NCI-H510A (cell line): ENCODE measurements around the gene RALGAPB.
A peak's percentile ranks its signal among the peaks of the same experiment; 100 is the strongest.
"Not testable (repeated sequence)": the region's sequence is repeated elsewhere in the genome, so short reads cannot be mapped to it uniquely, and the experiment has no call there.

Experiments
- DNase-seq: peaks from one replicate; lab custom pipeline; 2025; lab: John Stamatoyannopoulos, UW

Gene RALGAPB

DNA sequence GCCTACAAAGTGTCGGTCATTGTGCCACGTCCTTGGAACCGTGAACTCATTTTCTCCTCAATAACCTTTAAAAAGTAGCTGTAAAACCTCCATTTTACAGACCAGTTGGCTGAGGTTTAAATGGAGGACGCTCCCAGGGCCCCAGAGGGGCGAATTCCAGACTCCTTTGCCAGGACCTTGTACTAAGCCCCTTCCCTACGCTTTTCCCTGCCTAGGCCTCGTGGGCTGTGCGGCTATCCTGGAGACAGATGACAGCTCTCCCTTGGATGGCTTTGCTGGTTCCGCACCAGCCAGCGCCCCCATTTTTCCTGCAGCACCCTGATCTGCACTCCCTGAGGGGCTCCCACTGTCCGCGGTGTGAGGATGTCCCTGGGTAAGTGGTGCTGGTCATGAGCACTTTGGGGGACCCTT is 25.4 kb upstream of the RALGAPB start:
- DNase-seq = no peak

- no peak for DNase-seq
Measured at GRCh38 chr20:38447931-38448675, 24.5 kb upstream of the RALGAPB start.

DNA sequence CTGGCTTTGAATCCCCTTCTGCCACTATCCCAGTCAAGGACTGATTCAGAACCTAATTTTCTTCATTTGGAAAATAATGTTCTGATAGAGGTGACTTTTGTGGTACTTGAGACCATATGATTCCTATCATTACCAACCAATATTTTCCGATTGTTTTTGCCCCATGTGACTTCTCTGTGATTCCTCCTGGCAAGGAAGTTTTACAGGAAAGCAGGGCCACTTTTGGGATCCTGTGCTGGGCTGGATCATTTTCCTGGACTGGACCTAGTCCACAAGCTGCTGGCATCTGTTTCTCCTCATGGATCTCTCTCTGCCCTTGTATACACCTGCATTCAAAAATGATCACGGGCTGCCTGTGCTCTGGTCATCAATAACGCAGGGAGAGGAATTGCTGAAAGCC is 23.6 kb upstream of the RALGAPB start:
- DNase-seq = no peak

- DNase-seq = no peak
Measured at GRCh38 chr20:38450412-38450975, 22.1 kb upstream of the RALGAPB start.

DNA sequence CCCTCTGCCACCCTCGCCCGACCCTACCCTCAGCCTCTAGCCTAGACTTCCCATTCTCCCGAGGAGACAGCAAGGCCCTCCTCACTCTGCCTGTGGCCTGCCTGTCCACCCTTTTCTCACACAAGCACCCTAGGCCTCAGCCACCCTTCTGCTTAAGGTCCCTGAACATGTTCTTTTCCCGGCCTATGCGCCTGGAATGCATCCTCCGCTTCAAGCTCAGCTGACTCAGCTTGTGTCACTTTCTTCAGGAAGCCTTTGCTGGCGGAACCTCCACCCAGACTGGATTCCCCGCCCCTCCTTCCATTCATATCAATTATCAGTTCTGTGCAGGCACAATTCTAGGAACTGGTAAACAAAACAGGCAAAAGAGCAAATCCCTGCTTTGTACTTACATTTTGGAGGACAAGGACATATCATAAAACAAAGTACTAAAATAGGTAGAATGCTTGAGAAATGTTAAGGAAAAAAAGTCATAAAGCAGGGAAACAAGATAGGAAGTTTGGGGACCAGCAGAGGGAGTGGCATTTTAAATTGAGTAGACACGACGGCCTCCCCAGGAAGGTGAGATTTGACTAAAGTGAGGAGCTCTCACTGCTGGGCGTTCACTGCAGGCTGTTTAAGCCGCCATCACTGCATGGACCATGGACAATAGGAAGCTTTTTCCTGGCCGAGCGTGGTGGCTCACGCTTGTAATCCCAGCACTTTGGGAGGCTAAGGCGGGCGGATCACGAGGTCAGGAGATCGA is 19.6 kb upstream of the RALGAPB start:
- DNase-seq = no peak

DNA sequence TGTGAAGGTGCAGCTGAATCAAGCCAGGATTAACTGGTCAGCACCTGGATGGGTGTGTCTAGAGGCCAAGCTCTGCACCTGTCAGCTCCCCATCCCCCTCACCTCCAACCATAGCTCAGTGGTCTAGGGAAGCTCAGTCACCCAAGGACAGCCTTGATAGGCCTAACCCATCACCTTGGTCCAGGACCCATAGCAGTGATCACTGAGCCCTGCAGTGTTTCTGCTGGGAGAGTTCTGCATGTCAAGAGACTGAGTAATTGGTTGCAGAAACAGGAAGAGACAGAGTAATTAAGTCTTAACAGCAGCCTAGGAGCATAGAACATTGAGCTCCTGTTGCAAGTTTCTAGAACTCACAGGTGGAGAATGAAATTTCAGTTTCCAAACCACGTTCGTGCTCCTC is 18.7 kb upstream of the RALGAPB start:
- peak; percentile 22 for DNase-seq

DNA sequence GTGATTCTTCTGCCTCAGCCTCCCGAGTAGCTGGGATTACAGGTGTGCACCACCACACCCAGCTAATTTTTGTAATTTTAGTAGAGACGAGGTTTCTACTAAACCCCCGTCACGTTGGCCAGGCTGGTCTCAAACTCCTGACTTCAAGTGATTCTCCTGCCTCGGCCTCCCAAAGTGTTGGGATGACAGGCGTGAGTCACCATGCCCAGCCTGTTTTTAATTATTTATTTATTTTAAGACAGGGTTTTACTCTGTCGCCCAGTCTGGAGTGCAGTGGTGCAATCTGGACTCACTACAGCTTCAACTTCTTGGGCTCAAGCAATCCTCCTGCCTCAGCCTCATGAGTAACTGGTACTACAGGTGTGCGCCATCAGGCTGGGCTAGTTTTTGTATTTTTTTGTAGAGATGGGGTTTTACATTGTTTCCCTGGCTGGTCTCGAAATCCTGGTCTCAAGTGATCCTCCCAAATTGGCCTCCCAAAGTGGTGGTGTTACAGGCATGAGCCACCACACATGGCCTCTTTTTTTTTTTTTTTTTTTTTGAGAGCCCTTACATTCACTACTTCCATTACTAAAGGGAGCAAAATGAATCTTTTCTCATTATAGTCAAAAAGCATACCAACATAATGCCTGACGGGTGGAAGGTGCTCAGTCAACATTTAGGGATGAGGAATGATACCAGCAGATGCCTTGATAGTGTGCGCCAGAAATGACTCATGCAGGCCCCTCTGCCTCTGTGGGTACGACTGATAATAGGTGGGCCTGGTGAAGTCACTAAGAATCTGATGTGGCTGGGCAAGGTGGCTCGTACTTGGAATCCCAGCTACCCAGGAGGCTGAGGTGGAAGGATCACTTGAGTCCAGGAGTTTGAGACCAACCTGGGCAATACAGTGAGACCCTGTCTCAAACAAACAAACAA is 17.8 kb upstream of the RALGAPB start:
- no peak for DNase-seq

DNA sequence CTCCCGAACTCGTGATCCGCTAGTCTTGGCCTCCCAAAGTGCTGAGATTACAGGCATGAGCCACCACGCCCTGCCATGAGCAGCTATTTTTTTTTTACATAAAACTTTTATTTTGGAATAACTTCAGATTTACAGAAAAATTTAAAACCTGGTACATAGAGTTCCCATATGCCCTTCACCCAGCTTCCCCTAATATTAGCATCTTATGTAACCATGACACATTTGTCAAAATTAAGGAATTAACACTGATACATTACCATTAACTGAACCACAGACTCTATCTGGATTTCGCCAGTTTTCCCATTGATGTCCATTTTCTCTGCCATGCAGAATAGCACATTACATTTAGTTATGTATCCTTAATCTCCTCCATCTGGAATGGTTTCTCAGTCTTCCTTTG is 14.3 kb upstream of the RALGAPB start:
- DNase-seq = no peak

- DNase-seq = peak; percentile 16
Measured at GRCh38 chr20:38460040-38460623, 12.5 kb upstream of the RALGAPB start.

DNA sequence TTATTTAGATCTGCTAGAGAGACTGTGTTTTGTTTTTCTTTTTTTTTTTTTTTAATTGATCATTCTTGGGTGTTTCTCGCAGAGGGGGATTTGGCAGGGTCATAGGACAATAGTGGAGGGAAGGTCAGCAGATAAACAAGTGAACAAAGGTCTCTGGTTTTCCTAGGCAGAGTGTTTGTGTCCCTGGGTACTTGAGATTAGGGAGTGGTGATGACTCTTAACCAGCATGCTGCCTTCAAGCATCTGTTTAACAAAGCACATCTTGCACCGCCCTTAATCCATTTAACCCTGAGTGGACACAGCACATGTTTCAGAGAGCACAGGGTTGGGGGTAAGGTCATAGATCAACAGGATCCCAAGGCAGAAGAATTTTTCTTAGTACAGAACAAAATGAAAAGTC is 12.0 kb upstream of the RALGAPB start:
- DNase-seq = not testable (repeated sequence)

DNA sequence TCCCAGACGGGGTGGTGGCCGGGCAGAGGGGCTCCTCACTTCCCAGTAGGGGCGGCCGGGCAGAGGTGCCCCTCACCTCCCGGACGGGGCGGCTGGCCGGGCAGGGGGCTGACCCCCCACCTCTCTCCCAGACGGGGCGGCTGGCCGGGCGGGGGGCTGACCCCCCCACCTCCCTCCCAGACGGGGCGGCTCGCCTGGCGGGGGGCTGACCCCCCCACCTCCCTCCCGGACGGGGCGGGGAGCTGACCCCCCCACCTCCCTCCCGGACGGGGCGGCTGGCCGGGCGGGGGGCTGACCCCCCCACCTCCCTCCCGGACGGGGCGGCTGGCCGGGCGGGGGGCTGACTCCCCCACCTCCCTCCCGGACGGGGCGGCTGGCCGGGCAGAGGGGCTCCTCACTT is 11.5 kb upstream of the RALGAPB start:
- DNase-seq = not testable (repeated sequence)

- DNase-seq = not testable (repeated sequence)
Measured at GRCh38 chr20:38461569-38461968, 11.1 kb upstream of the RALGAPB start.

GRCh38 chr20:38466171-38466570 is 6.5 kb upstream of the RALGAPB start:
- no peak for DNase-seq

DNA sequence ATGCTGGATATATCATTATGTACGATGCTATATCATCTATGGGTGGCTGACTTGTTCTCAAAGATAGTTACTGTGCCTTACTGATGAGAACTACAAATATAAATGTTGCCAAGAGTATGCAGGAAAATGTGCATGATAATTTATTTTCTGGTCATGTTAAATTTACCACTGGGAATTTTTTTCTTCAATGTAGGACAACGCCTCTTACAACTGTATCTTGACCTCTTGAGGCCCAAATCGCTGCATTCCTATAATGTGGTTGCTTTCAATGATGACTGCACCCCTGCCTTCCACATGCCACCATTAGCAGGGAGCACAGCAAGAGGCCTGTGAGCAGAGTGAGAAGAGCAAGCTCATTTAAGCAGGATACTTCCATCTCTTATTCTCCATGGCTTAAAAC is 5.7 kb upstream of the RALGAPB start:
- DNase-seq = no peak

DNA sequence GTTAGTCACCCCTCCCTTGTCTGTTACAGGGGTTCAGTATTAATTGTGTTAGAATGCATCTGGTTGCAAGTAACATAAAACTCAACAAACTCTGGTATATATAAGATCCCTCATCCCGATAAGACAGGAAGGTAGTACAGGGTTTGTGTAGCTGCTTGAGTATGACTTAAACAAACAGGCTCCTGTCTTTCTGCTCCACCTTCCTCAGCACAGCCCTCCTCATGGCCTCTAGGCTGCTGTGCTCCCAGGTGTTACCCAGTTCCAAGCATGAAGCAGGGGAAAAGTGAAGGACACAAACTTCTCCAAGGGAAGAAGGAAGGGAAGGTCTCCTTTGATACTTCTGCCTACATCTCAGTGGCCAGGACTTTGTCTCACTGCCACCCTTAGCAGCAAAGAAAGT is 1.4 kb upstream of the RALGAPB start:
- no peak for DNase-seq

DNA sequence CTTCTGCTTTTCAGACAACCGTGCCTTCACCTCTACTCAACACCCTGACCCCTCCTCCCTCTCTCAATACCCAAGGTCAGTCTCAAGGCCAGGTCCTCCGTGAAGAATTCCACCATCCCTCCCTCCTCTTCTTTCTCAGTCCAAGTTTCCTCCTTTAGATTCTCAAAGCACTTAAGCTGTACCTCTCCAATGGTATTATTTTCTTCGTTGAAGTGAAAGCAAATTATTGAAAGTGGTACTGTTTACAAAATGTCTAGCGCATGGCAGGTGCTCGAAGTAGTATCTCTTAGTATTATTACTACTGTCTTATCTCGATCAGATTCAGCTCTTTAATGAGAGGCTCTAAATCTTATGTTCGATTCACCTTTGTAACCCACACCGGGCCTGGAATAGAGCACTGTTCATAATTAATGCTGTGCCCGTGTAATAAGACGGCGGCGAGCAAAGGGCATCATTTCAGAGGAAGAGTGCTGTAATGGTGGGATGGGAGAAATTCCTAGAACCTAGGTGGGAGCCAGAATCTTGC is 593 bp upstream of the RALGAPB start:
- DNase-seq = no peak

DNA sequence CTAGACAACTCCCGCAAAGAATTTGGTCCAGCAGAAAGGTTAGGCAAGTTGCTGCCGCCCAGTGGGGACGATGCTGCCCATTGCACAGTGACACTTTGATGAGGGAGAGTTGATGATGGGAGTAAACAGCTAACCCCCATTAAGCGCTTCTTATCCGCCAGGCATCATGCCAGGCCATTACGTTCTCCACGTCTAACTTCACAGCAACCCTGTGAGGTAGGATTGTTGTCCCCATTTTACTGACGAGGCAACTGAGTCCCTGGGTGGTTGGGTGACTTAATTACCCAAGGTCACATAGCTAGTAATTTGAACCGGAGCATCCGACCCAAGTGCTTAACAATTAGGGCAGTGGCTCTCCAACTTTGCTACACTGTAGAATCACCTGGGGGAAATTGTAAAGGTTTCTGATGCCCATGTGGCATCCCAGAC is 738 bp downstream of the RALGAPB start:
- DNase-seq = no peak

DNA sequence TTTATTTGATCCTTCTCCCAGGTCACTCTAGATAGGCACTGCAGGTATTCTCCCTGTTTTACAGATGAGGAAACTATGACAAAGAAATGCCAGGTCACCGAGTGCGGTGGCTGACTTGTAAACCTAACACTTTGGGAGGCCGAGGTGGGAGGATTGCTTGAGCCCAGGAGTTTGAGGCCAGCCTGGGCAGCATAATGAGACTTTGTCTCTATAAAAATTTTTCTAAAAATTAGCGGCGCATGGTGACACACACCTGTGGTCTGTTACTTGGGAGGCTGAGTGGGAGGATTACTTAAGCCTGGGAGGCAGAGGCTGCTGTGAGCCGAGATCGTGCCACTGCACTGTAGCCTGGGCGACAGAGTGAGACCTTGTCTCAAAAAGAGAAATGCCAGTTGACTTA is 5.1 kb downstream of the RALGAPB start:
- no peak for DNase-seq

- DNase-seq = no peak
Measured at GRCh38 chr20:38479596-38479995, 7.0 kb downstream of the RALGAPB start.

DNA sequence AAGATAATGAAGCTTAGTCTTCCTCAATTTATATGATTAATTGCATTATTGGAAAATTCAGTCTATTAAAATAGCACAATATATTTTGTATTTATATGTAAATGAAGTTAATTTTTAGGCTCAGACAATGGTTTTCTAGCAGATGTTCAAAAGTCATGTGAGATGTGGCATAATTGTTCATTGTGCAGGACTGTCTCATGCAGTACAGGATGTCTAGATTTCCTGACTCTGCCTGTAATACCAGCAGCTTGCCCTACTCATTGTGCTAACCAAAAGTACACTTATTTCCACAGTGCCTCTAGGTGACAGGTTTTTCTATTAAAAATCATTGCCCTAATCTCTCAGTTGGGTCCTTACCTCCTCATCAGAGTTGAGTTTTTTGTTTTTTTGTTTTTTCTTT is 12.4 kb downstream of the RALGAPB start:
- DNase-seq = no peak

DNA sequence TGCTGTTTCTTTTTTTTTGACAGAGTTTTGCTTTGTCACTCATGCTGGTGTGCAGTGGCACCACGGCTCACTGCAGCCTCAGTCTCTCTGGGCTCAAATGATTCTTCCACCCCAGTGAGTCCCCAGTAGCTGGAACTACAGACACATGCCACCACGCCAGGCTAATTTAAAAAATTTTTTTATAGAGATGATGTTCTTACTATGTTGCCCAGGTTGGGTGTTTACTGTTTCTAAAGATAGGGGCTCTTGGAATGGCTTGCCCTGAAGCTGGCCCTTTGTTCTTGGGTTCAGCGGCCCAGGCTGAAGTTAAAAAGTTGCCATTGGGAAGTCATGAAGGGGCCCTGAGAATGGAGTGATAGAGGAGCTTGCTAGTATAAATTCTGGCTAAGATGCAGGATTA is 16.5 kb downstream of the RALGAPB start:
- DNase-seq = no peak
